DOHH2 (cell line): ENCODE data around the gene RPUSD3.

Source experiments
- EZH2phosphoT487 ChIP-seq: fragments of 200-600 bp; sonication (generic); IDR thresholded peaks from 2 replicates; pipeline ENCODE4 v1.6.1; 2017; ENCODE audit warnings: borderline replicate concordance, mild to moderate bottlenecking, antibody characterized with exemption, low read length, moderate library complexity, mixed read lengths
- TF ChIP-seq, protein P1 (sequence below): fragments of 200-600 bp; sonication (generic); IDR thresholded peaks from one replicate; pipeline ENCODE4 v1.5.1; 2014; ENCODE audit warnings: antibody characterized with exemption, mild to moderate bottlenecking, low read depth, low read length; ENCODE audit not compliant: poor library complexity, severe bottlenecking

DNA sequence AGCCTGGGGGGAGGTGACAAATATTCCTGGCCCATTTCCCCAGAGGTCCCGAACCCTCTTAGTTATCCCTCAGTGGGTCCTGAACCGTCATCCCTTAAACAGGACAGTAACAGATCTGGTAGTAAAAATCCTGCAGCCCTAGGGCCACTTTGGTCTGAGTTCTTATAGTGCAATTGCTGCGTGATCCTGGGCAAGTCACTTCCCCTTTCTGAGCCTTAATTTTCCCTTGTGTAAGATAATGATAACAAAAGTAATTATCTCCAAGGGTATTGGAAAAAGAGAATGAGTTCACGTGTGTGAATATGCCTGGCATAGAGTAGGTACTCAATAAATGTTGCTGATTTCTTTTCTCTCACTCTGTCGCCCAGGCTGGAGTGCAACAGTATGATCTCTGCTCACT is 43.7 kb upstream of the RPUSD3 start:
- TF ChIP-seq, protein P1, sequence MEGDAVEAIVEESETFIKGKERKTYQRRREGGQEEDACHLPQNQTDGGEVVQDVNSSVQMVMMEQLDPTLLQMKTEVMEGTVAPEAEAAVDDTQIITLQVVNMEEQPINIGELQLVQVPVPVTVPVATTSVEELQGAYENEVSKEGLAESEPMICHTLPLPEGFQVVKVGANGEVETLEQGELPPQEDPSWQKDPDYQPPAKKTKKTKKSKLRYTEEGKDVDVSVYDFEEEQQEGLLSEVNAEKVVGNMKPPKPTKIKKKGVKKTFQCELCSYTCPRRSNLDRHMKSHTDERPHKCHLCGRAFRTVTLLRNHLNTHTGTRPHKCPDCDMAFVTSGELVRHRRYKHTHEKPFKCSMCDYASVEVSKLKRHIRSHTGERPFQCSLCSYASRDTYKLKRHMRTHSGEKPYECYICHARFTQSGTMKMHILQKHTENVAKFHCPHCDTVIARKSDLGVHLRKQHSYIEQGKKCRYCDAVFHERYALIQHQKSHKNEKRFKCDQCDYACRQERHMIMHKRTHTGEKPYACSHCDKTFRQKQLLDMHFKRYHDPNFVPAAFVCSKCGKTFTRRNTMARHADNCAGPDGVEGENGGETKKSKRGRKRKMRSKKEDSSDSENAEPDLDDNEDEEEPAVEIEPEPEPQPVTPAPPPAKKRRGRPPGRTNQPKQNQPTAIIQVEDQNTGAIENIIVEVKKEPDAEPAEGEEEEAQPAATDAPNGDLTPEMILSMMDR = no peak
- TF ChIP-seq EZH2phosphoT487 = no peak
